ENCODE data around the gene BCAT1.
"Not testable (repeated sequence)": the region's sequence is repeated elsewhere in the genome, so short reads cannot be mapped to it uniquely, and the experiment has no call there.

BCAT1 gene

GRCh38 chr12:24852420-24852819, 96.5 kb downstream of the BCAT1 start:
- no peak for DNase-seq

GRCh38 chr12:24851883-24852282, 97.0 kb downstream of the BCAT1 start:
- DNase-seq: not testable (repeated sequence)

DNA sequence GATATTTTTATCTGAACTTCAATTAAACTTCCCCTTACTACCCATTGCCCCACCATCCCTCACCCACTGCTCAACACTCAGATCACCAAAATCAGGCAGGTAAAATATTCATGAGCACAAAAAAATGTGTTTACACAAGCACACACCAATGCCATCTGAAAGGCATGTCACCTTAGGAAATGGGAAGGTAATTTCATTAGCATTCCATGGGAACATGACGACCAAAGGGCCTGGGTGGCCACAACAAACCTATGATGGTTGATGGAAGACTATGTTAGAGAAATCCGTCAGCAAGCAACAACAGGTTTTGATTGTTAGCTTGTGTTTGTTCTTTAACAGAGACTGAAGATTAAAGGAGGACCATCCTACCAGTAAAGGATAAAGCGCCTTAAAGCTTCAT, 97.6 kb downstream of the BCAT1 start:
- DNase-seq: no peak

DNA sequence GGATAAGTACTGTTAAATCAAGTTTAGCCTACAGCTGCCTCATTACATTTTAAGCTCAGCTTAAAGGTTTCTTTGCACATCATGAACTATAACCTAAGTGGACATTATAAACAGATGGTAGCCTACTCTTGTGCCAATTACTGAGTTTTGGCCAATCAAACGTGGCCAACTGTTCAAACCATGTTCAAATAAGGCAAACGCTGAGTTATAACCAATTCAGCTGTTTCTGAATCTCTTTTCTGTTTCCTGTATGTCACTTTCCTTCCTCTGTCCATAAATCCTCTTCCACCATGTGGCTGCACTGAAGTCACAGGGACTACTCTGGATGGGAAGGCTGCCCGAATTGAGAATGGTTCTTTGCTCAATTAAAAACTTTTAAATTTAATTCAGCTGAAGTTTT, 98.4 kb downstream of the BCAT1 start:
- no peak for DNase-seq

- no peak for DNase-seq
Observed at GRCh38 chr12:24848941-24849477, 99.9 kb downstream of the BCAT1 start.

DNA sequence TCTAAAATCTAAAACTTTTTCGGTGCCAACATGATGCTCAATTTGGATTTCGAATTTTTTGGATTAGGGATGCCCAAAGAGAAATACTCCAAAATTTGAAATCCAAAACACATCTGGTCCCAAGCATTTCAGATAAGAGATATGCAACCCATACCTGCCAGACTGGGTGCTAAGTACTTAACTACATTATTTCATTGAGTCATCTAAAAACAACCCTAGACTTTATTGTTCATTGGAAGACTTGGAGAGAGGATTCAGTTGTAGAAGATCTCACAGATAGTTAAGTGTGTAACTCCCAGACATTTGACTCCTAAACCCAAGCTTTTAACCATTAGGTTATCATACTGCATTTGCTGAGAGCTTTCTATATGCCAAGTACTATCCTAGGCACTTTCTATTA, 102.2 kb downstream of the BCAT1 start:
- DNase-seq: no peak

DNA sequence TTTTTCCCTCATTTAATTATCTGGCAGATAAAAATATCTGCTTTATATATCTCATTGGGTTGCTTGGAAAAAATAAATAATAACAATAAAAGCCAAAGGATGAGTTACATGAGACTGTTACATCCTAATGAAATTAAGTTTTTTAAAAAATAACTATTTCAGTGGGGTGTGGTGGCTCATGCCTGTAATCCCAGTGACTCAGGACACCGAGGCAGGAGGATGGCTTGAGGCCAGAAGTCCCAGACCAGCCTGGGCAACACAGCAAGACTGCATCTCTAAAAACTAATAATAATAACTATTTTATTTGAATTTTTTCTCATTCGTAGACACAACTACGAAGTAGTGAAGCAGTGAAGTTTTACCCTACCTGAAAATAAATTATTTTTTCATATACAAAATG, 103.3 kb downstream of the BCAT1 start:
- DNase-seq: no peak

DNA sequence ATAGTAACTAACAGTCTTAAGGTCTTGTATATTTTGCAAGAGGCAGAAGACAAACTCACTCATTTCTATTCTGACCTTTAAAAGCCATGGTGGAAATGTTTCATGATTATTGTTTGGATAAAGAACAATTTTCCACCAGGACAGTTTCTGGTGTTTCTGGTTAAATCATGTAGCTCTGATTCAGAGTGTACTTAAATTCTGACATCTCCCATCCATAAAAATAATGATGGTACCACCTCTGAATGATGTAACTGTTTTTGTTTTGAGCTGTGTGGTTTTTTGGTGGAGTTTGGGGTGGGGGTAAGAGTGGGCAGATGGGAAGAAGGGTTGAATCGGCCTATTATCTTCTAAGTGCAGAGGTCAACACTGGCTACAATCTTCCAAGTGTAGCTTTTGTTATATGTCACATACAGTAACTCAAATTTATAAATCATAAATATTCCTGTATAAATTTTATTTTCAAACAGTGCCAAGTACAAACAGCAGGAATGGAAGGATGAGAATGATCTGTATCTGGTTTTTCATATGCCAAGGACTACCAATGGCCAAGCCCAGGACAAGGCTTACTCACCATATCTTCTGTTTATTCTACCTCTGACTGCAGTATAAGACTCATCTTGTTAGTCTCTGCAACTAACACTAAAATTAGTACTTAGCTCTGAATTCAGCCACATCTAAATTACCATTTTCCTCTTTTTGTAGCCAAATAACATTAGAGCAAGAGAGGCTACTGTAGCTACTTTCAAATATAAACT, 108.7 kb downstream of the BCAT1 start:
- no peak for DNase-seq

GRCh38 chr12:24839268-24839791, 109.6 kb downstream of the BCAT1 start:
- DNase-seq: peak; percentile 82

- peak; percentile 96 for DNase-seq
Observed at GRCh38 chr12:24838531-24838950, 110.4 kb downstream of the BCAT1 start.

GRCh38 chr12:24835377-24835776, 113.5 kb downstream of the BCAT1 start:
- no peak for DNase-seq

- no peak for DNase-seq
Observed at GRCh38 chr12:24833513-24833912, 115.4 kb downstream of the BCAT1 start.

DNA sequence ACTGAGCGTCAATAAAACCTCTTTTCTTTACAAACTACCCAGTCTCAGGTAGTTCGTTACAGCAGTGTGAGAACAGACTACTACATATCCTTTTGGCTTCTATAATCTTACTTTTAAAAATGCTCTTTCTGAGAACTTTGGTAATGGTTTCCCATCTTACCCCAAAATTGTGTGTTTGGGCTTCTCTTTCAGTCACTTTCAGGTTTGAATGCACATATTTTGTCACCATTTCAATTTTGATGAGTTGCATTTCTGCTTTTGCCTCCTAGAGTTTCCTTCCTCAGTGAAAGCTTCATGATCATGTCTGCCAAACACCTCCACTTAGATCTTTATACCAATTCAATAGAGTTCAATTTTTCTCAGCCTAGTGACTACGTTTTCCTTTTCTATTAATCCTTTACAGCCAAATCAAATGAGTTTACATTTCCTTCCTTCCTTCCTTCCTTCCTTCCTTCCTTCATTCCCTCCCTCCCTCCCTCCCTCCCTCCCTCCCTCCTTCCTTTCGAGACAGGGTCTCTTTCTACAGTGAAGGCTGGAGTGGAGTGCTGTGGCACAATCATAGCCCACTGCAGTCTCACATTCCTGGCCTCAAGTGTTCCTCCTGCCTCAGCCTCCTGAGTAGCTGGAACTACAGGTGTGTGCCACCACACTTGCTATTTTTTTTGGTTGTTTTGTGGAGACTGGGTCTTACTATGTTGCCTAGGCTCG, 124.9 kb downstream of the BCAT1 start:
- no peak for DNase-seq

DNA sequence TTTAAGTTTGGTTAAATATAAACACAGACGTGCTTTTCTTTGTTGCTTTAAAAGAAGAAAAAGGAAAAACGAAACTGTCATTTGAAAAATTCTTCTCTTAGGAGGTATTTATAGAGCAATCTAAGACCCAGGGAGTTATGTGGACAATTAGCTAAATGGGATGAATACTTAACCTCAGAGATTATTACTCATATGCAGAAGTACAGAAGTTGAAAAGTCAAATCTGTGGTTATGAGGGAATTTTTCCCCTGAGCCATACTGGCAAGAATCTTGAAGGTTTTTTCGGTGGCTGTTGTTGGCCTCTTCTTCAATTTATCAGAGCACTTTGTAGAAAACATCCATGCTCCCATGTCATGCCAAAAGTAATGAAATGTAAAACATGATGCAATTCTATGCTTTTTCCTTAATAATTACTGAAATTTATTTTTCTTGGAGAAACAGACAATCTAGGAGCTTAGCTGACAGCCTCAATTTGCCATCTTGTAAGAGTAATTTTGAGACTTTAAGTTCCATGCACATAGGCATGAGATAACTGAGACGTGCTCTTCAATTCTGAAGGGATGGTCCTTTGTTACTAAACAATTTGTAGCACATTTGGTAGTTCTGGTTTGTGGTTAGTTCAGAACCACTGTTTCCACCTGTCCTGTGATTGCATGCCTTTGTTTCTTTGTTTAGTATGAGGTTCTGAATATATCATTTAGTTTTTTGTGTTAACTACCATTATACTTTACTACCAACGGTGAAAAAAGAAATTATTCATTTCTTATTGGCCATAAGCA, 126.6 kb downstream of the BCAT1 start:
- peak; percentile 81 for DNase-seq

GRCh38 chr12:24821691-24822090, 127.2 kb downstream of the BCAT1 start:
- peak; percentile 56 for DNase-seq

DNA sequence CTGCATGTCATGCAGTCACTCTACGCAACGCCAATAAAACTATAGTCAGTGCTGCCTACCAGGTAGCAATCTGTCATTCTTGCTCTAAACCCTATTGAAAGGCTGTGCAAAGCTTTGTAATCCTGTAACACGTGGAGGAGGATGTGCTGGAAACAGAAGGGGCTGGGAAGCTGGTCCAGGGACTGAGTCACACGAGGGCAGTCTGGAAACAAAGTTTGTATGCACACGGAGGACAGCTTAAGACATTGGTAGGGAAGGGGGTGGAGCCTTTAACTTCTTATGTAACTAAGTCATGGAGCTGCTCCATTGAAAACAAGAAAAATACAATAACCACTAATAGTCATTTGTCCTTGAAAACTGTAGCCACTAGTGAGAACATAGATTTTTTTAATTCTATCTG, 128.0 kb downstream of the BCAT1 start:
- peak; percentile 44 for DNase-seq

DNA sequence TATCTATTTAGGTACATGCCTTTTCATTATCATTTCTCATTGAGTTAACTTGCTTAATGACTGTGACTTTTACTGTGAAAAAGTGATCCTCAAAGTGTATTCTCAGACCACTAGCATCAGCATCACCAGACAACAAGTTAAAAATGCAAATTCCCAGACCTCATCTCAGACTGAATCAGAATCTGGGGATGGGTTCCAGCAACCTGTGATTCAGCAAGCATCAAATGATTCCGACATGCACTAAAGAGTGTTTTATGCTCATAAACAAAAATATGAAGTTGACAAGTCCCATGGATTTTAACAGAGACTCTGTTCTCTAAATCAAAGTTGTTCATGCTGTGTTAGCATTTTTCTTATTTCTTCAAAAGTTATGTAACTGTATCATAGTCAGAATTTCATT, 130.6 kb downstream of the BCAT1 start:
- DNase-seq: no peak

GRCh38 chr12:24815114-24815423, 133.8 kb downstream of the BCAT1 start:
- no peak for DNase-seq

DNA sequence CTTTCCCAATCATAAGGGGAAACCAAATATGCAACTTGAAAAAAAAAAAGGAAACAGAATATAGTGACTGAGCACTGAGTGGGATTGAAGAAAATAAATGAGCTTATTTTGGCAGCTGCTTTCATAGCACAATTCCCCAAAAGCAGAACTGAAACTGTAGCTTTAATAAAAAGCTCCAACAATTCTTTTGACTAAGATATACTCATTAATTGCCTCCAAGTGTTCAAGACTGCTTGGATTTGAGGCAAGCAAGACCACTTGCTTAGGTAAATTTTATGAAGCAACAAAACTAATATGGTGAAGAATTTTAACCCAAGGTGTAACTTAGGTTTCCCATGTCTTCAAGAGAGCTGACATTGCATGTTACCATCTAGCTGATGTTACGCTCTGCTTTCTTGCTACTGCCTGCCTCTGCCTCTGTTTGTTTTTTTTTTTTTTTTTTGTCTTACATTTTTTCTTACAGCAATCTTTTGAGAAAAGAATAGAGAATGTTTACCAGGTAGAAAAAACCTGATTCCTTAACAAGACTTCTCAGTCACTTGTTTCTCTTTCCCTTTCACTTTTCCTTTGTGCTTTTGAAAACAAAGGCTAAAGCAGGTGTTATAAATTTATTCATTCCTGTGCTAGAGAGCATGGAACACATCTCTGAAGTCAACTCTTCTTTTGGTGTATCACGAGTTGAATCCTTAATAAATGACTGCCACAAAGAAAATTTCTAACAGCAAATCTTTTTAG, 134.4 kb downstream of the BCAT1 start:
- no peak for DNase-seq

DNA sequence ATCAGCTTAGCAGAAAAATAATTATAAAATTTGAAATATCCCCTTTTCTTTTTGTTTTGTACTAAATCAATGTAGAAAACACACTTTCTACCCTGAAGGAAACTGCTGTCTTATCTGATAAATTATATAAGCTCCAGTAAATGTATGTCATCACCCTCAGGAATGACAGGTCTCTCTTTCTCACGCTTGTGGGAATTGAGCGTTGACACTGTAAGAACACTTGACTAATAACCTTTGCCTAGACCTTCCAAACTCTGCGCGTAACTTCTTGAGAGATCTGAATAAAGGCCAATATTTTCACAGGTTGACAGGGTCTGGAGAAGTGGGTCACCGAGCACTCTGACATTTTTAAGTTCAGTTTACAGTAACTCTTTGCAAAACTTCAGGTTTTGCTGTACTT, 138.5 kb downstream of the BCAT1 start:
- no peak for DNase-seq

GRCh38 chr12:24809306-24809705, 139.6 kb downstream of the BCAT1 start:
- not testable (repeated sequence) for DNase-seq

DNA sequence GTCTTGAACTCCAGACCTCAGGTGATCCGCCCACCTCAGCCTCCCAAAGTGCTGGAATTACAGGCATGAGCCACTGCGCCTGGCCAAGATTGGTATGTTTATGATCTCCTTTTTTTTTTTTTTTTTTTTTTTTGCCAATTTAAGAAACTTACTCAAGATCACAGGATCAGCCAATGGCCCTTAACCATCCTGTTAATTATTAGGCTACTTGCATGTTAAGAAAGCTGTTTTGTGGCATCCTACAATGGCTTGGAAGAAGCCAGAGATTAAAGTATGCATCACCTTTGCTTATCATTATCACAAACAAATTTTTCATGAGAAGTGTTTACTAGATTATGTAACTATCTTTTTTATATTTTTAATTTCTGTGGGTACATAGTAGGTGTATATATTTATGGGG, 140.2 kb downstream of the BCAT1 start:
- no peak for DNase-seq

DNA sequence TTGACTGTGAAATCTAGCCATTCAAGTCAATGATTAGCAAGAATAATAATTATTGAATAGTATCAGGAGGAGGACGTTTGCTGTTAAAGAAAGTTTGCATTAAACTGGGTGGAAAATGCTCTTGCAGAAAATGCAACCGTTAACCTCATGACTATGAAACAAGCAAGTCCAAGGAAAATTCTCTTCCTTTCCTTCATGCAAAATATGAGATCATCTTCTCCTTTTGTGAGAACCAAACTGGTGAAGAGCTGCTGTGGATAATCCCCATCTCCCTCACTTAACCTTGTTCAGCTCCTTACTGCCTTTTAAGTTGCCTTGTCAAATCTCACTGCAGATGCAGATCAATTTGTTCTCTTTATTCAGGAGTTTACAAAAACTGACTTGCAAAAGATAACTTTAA, 142.5 kb downstream of the BCAT1 start:
- no peak for DNase-seq

Data from fibroblast of skin of right quadriceps (primary cell).